ENCODE measurements around the gene KLF2. TPM values are rescaled to one million over a fixed set of nuclear protein-coding genes. Genes with fewer than 3 reads are reported as not detected.

KLF2 gene
- total and polyA plus RNA-seq, 2 donors (not counting 1 experiment from before 2014, with no cell fraction given) = 242 to 3,965 TPM

DNA sequence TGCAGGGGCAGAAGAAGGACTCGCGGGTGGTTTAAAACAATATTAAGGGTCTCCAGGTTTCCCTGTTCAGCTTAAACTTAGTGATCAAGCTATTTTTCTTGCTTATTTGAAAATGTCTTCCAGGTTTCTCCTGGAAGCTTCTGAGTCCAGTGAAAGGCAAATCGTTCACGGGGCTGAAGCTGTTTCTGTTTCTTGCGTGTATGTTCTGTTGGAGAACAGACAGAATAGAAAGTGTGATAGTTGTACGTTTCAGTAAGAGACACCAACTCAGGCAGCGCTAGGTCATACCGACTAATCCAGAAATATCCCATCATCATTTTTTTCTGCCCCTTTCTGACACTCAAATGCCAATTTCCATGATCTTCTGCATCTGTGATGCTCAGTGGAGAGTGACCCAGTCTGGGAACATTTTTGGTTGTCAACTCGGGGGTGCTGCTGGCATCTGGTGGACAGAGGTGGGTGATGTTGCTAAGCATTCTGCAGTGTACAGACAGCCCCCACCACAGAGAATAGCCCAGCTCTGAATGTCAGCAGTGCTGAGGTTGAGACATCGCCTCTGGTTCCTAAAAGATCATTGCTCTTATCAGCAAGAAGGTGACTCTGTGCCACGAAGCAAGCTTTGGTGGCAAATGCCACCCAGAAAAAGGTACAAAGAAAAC, 4.3 kb downstream of the KLF2 start:
- Mint-ChIP-seq H3K27me3 (no peaks in the 10 kb centered on the region), H3K4me1 (peaks cover 52% of the 10 kb centered on the region), H3K27ac (peak overlapping the region; percentile 98), H3K9me3 (ENCODE audit: insufficient read depth) (no peaks in the 10 kb centered on the region), H3K4me3 (peak overlapping the region; percentile 99)
- POLR2A ChIA-PET = interaction anchor here (0.5 to 9.3 kb wide), 26 partner anchors 9 to 259 kb away, joined by 3 to 337 read pairs (median 12); partner anchors contain the start of genes AP1M1 and HSH2D
- intact Hi-C loops (cut with micrococcal nuclease) = loop anchor here (1.0 to 5.0 kb wide), 3 partner anchors 54 to 187 kb away; partner anchors contain the start of gene HSH2D
- peak overlapping the region; percentile 96 for H3K4me2 ChIP-seq (replicated peaks; ENCODE audit: low read depth, low read length, poor library complexity, severe bottlenecking)
- DNase-seq = peak; percentile 84
- H3K27me3 ChIP-seq (replicated peaks in 1 of 4; ENCODE audit: control extremely low read depth in 1 of 4, control insufficient read depth in 3 of 4, insufficient read depth in 4 of 4, low read length in 3 of 4) = no peaks in the 10 kb centered on the region
- peaks cover 0 to 36% of the 10 kb centered on the region in 2 experiments for H3K36me3 ChIP-seq (replicated peaks in 1 of 2; ENCODE audit: control extremely low read depth in 1 of 2, control insufficient read depth in 1 of 2, extremely low read depth in 1 of 2, insufficient read depth in 2 of 2, low read length in 1 of 2)
- peaks cover 0 to 10% (median 0%) of the 10 kb centered on the region in 3 donors for H3K9me3 ChIP-seq (ENCODE audit: control extremely low read depth in 1 of 3, control insufficient read depth in 2 of 3, insufficient read depth in 1 of 3, low read length in 2 of 3)
- peaks cover 27 to 42% of the 10 kb centered on the region in 2 donors for H3K4me1 ChIP-seq (ENCODE audit: control insufficient read depth in 2 of 2, insufficient read depth in 2 of 2, low read length in 2 of 2)
- peaks cover 38% of the 10 kb centered on the region for H3K79me2 ChIP-seq (ENCODE audit: control insufficient read depth, insufficient read depth, low read length)
- TF ChIP-seq EZH2 (IDR thresholded peaks at IDR 0.05; ENCODE audit: borderline replicate concordance, insufficient read depth, low read depth, low read length, poor library complexity, severe bottlenecking) = no peak
- TF ChIP-seq, protein P1, sequence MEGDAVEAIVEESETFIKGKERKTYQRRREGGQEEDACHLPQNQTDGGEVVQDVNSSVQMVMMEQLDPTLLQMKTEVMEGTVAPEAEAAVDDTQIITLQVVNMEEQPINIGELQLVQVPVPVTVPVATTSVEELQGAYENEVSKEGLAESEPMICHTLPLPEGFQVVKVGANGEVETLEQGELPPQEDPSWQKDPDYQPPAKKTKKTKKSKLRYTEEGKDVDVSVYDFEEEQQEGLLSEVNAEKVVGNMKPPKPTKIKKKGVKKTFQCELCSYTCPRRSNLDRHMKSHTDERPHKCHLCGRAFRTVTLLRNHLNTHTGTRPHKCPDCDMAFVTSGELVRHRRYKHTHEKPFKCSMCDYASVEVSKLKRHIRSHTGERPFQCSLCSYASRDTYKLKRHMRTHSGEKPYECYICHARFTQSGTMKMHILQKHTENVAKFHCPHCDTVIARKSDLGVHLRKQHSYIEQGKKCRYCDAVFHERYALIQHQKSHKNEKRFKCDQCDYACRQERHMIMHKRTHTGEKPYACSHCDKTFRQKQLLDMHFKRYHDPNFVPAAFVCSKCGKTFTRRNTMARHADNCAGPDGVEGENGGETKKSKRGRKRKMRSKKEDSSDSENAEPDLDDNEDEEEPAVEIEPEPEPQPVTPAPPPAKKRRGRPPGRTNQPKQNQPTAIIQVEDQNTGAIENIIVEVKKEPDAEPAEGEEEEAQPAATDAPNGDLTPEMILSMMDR (IDR thresholded peaks at IDR 0.05) = peak; percentile 39
- peaks cover 51% of the 10 kb centered on the region for H4K20me1 ChIP-seq (ENCODE audit: control insufficient read depth, insufficient read depth, low read length, poor library complexity, severe bottlenecking)
- ATAC-seq (ENCODE audit: low read depth) = no peak
- H3K27ac ChIP-seq (ENCODE audit: low read length in 2 of 2) = peak overlapping the region; percentile 87 to 98
- CTCF ChIA-PET = interaction anchor here (0.6 to 6.1 kb wide), 23 partner anchors 9 to 178 kb away, joined by 3 to 101 read pairs (median 6); no protein-coding TSS in a partner anchor
- H3K4me3 ChIP-seq (ENCODE audit: control extremely low read depth in 1 of 5, extremely low read depth in 1 of 5, insufficient read depth in 1 of 5, low read depth in 2 of 5, low read length in 4 of 5) = peak overlapping the region; percentile 63 to 100 (median 98)
- peak overlapping the region; percentile 100 for H3K9ac ChIP-seq (ENCODE audit: low read length)
- 25% methylated on average over 6 of the region's 11 CpGs for WGBS (ENCODE audit: insufficient coverage)
- H2AFZ ChIP-seq (ENCODE audit: insufficient read depth, low read depth, low read length, poor library complexity, severe bottlenecking) = no peak overlapping the region

All from B cell (primary cell).